NCI-H128 (cell line): Measurements from ENCODE around the gene EFEMP2.

ENCODE experiments used
- DNase-seq: peaks from one replicate; lab custom pipeline; 2025; ENCODE audit not compliant: unreplicated experiment; lab: John Stamatoyannopoulos, UW

EFEMP2 gene

DNA sequence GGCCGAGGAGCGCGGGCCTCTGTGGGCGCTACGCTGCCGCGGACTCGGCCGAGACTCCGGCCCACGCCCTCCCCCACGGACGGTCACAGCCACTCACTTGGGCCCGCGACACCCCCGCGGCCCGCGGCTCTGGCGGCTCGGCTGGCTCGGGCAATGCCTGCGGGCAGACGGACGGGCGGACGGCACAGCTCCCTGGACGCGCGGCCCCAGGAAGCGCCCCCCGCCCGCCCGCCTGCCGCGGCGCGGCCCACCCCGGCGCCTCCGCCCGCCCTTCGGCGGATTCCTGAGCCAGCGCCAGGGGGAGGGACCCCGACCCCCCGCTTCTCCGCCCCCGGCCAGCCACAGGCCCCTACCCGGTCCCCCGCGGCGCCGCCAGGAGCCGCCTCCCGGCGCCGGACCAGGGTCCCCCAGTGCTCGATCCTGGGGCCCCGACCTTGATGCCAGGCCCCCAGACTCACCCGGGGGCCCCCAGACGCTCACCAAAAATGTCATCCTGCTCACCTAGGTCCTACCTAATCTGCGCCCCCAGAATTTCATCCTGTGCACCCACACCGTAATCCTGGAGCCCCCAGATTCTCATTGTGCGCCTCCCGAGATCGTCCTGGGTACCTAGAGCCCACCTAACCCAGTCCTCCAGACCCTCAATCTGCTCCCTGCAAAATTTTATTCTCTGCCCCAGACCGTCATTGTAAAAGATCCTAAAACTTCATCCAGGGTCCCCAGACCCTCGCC, at the start of gene EFEMP2:
Gene EFEMP2, minus strand, starts transcription at position 215 of the 732 bp plus-strand sequence. CDS start 446 bp downstream, outside the sequence.
- DNase-seq: no peak

DNA sequence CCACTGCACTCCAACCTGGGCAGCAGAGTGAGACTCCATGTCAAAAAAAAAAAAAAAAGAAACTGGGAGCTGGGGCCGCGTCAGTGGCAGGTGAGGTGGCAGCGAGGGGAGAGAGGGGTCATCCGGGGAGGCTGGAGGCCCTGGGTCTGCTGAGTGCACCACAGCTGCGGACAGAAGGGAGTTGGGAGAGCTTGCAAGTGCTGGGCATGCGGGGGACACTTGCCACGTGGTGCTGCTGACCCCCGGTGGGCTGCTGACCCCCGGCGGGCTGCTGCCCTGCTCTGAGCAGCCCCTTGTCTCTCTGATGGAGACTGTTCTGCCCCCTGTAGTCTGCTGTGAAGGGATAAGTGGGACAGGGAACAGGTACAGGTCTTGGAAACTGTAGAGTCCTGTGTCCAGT, 49.3 kb upstream of the EFEMP2 start:
- DNase-seq: no peak

DNA sequence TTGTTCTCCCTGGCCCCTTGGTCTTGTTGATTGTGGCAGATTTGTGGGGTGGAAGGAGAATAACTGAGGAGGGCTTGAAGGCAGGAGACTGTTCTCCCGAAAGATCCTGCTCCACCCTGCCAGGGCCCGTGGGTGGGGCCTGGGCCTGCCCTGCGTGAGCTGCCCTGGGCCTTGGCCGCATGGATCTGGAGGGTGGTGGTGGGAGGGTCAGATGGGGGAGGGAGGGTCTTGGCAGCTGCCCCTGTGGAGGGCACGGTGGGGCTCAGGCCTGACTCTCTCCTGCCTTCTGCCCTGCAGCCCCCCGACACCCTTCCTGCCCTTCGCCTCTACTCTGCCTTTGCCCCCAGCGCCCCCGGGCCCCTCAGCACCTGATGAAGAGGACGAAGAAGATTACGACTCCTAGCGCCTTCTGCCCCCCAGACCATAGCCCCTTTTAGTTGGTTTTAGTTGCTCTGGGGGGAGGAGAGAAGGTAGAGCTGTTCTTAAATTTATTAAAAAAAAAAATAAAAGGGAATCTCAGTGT, 48.5 kb upstream of the EFEMP2 start:
- DNase-seq: no peak

DNA sequence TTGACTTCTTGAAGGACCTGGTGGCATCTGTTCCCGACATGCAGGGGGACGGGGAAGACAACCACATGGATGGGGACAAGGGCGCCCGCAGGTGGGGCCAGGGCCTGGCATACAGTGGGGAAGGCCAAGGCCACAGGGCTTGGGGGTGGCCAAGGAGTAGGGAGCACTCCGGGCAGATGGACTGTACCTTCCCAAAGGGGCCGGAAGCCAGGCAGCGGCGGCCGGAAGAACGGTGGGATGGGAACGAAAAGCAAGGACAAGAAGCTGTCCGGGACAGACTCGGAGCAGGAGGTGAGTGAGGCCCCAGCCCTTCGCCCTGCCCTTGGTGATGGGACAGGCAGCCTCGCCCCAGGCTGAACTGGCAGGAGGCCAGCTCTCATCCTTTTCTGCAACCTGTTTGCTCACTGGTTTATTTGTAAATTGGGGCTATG, 47.8 kb upstream of the EFEMP2 start:
- DNase-seq: no peak

DNA sequence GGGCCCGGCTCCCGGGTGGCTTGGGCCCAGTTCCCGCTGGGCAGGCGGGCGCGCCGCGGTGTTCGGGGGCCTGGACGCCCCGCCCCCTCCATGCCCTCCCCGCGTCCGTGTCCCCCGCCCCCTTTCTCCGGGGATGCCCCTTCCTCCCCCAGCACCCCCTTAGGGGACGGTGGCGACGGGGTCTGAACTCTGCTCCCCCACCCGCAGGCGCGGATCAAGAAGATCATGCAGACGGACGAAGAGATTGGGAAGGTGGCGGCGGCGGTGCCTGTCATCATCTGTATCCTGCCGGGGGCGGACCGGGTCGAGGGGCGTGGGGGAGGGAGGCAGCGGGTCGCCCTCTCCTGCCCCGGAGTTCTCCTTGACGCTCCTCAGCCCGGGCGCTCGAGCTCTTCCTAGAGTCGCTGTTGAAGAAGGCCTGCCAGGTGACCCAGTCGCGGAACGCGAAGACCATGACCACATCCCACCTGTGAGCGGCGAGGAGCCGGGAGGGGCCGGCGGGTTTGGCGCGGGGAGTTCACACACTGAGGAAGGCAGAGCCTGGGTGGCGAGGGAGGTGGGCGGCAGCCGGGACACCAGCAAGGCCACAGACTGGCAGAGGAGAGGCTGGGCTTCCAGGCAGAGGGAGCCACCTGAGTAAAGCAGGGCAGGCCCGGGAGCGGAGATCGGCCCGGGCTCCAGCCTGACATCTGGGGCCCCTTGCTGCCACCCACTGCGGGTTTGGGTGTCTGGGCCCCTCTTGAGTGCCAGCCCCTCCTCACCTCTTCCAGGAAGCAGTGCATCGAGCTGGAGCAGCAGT, 47.2 kb upstream of the EFEMP2 start:
- no peak for DNase-seq

DNA sequence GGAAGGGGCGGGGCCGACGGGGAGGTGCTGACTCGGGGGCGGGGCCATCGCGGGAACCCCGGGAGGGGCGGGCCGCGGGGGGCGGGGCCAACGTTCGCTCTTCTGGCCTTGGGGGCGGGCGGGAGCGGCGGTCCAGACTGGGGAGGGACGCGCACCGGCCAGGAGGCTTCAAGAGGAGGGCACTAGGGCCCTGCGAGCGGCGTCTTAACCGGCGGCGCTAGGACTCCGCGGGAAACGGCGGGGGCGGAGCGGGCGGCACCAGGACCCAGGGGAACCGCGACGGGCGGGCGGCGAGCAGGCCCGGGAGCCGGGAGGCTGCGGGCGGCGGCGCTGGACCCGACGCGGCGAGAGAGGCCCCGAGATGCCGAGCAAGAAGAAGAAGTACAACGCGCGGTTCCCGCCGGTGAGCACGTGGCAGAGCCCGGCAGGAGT, 46.6 kb upstream of the EFEMP2 start, which contains the start of gene DRAP1:
Gene DRAP1, plus strand, starts transcription at position 286 of the 432 bp plus-strand sequence. Its CDS starts 76 bp downstream, at position 362.
- DNase-seq: peak; percentile 90

GRCh38 chr11:65918211-65919140, 45.9 kb upstream of the EFEMP2 start, which contains the start of gene C11orf68:
TSS of gene C11orf68 (minus strand) at chr11:65919062. CDS start at chr11:65919031, 31 bp downstream.
- DNase-seq: no peak

GRCh38 chr11:65917434-65918210, 45.0 kb upstream of the EFEMP2 start:
- no peak for DNase-seq

DNA sequence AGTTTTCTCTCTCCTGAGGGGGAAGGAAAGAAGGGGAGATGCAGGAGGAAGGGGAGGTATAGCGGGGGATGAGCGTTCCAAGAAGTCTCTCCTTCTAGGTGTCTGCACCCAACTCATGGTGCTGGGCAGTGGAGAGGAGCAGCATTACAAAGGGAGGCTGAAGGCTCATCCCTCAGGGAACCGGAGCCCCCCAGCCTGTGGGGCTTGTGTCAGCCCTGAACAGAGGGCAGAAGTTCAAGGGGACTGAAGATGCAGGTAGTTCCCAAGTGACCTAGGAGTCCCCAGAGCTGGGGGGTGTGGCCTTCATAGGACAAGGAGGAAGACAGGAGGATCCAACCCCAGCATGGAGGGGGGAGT, 44.5 kb upstream of the EFEMP2 start:
- no peak for DNase-seq

DNA sequence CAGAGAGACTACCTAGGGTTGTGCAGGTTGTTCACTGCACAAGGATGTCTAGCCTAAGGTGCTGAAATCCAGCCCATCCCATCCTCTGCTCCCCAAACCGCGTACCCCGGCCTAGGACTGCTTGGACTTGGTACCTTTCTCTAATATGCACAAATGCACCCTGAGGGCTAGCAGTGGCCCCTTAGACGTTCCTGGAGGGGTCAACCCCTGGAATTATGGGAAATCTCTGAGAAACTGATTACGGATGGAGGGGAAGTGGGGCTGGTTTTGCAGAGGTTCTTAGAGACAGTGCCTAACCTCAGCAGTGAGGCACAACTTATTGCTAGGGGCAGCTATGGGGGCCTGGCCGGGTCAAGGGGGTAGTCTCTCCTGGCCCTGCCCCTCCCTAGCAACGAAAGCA, 43.8 kb upstream of the EFEMP2 start:
- no peak for DNase-seq

DNA sequence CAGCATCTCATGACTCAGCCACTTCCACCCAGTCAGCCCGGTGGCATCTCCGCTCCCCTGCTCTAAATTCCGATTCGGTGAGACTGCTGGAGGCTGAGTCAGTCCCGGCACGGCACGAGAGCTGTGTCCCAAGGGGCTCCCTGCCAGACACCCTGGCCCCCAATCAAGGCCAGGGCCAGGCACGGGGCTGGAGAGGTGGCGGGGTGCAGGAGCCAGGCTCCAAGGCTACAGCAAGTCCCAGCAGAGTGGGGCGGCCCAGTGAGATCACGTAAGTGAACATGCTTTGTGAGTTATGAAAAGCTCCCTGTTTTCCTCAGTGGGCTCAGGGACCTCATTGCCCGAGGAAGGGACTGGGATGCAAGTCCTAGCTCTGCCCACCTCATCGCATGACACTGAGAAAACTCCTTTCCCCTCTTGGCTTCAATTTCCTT, 43.2 kb upstream of the EFEMP2 start:
- no peak for DNase-seq

GRCh38 chr11:65915101-65915820, 42.7 kb upstream of the EFEMP2 start:
- DNase-seq: no peak

DNA sequence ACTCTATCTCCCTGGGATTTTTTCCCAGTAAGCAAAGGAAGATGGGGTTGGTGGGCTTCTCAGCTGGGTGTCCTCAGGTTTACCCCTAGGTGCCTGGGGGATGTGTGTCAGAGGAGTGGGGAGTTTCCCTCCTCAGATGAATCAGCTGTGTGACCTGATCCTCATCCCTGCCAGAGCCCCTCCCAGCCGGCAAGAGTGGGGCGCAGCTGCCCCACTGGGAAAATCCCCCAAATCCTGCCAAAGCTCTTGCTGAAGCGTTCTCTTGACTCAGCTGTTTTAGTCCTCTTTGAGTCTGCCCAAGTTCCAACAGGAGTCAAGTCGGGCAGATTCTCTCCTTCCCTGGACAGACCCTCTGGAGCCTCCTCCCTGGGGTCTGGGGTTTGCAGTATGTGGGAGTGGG, 40.2 kb upstream of the EFEMP2 start:
- no peak for DNase-seq

DNA sequence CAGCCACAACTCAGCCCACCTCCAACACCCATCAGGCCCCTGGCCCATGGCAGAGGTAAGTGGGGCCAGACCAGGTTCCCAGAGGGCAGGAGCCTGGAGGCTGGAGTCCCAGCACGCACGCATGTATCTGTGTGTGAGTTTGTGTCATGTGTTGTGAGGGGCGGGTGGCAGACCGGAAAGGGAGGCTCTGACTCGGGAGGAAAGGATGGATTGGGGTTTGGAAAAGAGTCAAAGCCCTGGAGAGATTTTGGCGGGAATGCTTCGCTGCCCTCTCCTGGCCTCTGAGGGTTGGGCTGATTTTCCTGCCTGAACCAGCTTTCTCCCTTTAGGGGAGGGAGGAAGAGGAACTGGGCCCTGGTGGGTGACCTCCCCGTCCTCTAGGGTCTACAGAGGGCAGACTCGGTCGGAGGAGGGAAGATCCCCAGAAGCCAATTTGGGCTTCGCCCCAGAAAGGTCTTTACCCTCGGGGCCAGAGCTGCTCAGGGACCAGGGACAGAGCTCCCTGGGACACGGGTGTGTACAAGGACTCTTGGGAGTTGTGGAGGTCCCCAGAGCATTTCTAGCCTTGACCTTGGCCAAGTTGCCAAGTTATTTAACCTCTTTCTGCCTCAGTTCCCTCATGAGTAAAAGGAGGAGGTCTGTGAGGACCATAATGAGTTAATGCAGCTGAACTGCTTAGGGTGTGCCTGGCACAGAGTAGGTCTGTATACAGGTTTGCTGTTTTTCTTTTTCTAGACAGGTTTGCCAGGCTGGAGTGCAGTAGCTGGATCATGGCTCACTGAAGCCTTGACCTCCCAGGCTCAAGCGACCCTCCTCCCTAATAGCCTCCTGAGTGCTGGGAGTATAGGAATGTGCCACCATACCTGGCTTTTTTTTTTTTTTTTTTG, 39.3 kb upstream of the EFEMP2 start:
- DNase-seq: peak; percentile 28

DNA sequence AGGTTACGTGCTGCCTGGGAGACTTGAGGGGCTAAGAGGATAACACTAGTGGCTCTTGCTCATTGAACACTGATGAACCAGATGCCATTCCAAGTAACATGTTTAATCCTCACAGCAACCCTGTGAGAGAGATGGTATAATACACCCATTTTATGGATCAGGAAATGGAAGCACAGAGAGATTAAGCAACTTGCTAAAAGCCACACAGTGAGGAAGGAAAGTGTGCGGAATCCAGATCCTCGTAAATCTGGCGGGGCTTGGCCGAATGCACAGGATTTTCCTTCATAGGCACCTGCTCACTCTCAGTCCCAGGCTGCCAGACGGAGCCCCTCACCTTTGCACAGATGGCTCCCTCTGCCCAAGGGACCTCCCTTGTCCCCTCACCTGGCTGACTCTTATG, 35.3 kb upstream of the EFEMP2 start:
- no peak for DNase-seq

GRCh38 chr11:65906602-65907001, 34.0 kb upstream of the EFEMP2 start:
- DNase-seq: no peak

GRCh38 chr11:65903715-65904114, 31.1 kb upstream of the EFEMP2 start:
- DNase-seq: no peak

GRCh38 chr11:65903068-65903481, 30.5 kb upstream of the EFEMP2 start:
- DNase-seq: no peak

DNA sequence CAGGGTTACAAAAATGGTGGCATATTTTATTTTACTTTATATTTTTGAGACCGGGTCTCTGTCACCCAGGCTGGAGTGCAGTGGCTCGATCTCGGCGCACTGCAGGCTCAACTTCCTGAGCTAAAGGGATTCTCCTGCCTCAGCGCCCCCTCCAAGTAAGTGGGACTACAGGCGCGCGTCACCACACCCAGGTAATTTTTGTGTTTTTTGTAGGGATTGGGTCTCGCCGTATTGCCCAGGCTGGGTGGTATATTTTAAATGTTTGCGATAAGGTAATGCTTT, 28.2 kb upstream of the EFEMP2 start:
- DNase-seq: no peak
